Mesendoderm (in vitro differentiated cells): ENCODE results near the gene HOXD4.

ENCODE experiments used
- DNase-seq: peaks from one replicate; pipeline ENCODE4 v3.0.0; 2013
- H2AK5ac ChIP-seq: 2 replicates; pipeline ENCODE4 v1.6.1; 2013; ENCODE audit warnings: low read length, inconsistent platforms
- H2BK120ac ChIP-seq: 2 replicates; pipeline ENCODE4 v1.6.1; 2013; ENCODE audit warnings: low read depth, mild to moderate bottlenecking, low read length, moderate library complexity, mixed read lengths
- H2BK15ac ChIP-seq: replicated peaks from 2 replicates; pipeline ENCODE4 v1.6.1; 2013; ENCODE audit warnings: low read depth, mild to moderate bottlenecking, moderate library complexity
- H2BK5ac ChIP-seq: 2 replicates; pipeline ENCODE4 v1.6.1; 2013; ENCODE audit warnings: low read length, inconsistent platforms
- H3K18ac ChIP-seq: 2 replicates; pipeline ENCODE4 v1.6.1; 2013; ENCODE audit warnings: mild to moderate bottlenecking, low read length, mixed read lengths
- H3K23ac ChIP-seq: one replicate; pipeline ENCODE4 v1.6.1; 2013; ENCODE audit warnings: low read length
- H3K27ac ChIP-seq: 2 replicates; pipeline ENCODE4 v1.5.1; 2013; ENCODE audit warnings: low read depth, mild to moderate bottlenecking, inconsistent platforms, low read length, moderate library complexity
- H3K27me3 ChIP-seq: 2 replicates; pipeline ENCODE4 v1.6.1; 2013; ENCODE audit warnings: low read length, control low read depth, mild to moderate bottlenecking, inconsistent platforms; ENCODE audit not compliant: insufficient read depth, poor library complexity
- H3K36me3 ChIP-seq: 2 replicates; pipeline ENCODE4 v1.6.1; 2013; ENCODE audit warnings: low read length, inconsistent platforms; ENCODE audit not compliant: control insufficient read depth, insufficient read depth
- H3K4ac ChIP-seq: one replicate; pipeline ENCODE4 v1.6.1; 2013; ENCODE audit warnings: low read depth, mild to moderate bottlenecking, low read length, moderate library complexity
- H3K4me1 ChIP-seq: 2 replicates; pipeline ENCODE4 v1.6.1; 2013; ENCODE audit warnings: low read depth, low read length, inconsistent platforms; ENCODE audit not compliant: control insufficient read depth
- H3K4me2 ChIP-seq: 2 replicates; pipeline ENCODE4 v1.6.1; 2013; ENCODE audit warnings: low read length
- H3K4me3 ChIP-seq: 2 replicates; pipeline ENCODE4 v1.5.1; 2013; ENCODE audit warnings: mild to moderate bottlenecking, low read length
- H3K56ac ChIP-seq: one replicate; pipeline ENCODE4 v1.6.1; 2013; ENCODE audit warnings: low read length
- H3K79me1 ChIP-seq: 2 replicates; pipeline ENCODE4 v1.6.1; 2013; ENCODE audit warnings: low read length, inconsistent platforms
- H3K79me2 ChIP-seq: 2 replicates; pipeline ENCODE4 v1.6.1; 2013; ENCODE audit warnings: mild to moderate bottlenecking, low read length; ENCODE audit not compliant: control insufficient read depth, insufficient read depth
- H3K9ac ChIP-seq: 2 replicates; pipeline ENCODE4 v1.6.1; 2013; ENCODE audit warnings: low read length, inconsistent platforms
- H4K5ac ChIP-seq: one replicate; pipeline ENCODE4 v1.6.1; 2013; ENCODE audit warnings: low read length
- H4K8ac ChIP-seq: one replicate; pipeline ENCODE4 v1.6.1; 2013; ENCODE audit warnings: low read depth, mild to moderate bottlenecking, control low read depth, low read length, moderate library complexity
- WGBS: extraction: QIAGEN DNeasy Blood & Tissue Kit; methylation state at CpG from one replicate; pipeline ENCODE4 v1.1.7; 2013; ENCODE audit warnings: low lambda C conversion rate, missing lambda C conversion rate; ENCODE audit not compliant: insufficient coverage; ENCODE audit errors: extremely low coverage; 5-methylcytosine and 5-hydroxymethylcytosine counted together

The HOXD4 gene

DNA sequence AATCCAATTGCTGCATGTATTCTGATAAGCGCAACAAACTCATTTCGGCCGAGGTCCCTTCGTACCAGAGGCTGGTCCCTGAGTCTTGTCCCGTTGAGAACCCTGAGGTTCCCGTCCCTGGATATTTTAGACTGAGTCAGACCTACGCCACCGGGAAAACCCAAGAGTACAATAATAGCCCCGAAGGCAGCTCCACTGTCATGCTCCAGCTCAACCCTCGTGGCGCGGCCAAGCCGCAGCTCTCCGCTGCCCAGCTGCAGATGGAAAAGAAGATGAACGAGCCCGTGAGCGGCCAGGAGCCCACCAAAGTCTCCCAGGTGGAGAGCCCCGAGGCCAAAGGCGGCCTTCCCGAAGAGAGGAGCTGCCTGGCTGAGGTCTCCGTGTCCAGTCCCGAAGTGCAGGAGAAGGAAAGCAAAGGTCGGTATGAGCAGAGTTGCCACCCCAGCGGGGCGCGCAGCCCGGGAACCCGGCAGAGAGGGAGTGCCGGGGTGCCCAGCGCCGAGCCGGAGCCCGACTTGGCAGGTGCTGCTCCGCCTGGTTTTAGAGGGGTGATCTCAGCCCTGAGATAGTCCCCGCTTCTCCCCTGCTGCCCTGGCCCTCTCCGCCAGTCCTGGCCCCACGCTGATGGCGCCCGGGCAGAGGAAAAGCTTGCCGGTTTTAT is 34.1 kb upstream of the HOXD4 start:
- H3K4ac ChIP-seq = no peak overlapping the region
- no peaks in the 10 kb centered on the region for H3K36me3 ChIP-seq
- no peak overlapping the region for H2BK120ac ChIP-seq
- peaks cover 92% of the 10 kb centered on the region for H3K27me3 ChIP-seq
- H3K4me2 ChIP-seq = no peak overlapping the region
- H2AK5ac ChIP-seq = no peak overlapping the region
- no peak overlapping the region for H3K27ac ChIP-seq
- no peak overlapping the region for H4K5ac ChIP-seq
- H3K9ac ChIP-seq = no peak overlapping the region
- H3K79me2 ChIP-seq = no peaks in the 10 kb centered on the region
- no peak overlapping the region for H3K18ac ChIP-seq
- no peak overlapping the region for H2BK5ac ChIP-seq
- DNase-seq = no peak
- peak overlapping the region; percentile 3 for H3K4me3 ChIP-seq
- H4K8ac ChIP-seq = no peak overlapping the region
- H3K56ac ChIP-seq = no peak overlapping the region
- WGBS = no CpG with 5 or more reads among the region's 40 CpGs
- H3K4me1 ChIP-seq = no peaks in the 10 kb centered on the region
- no peak overlapping the region for H3K23ac ChIP-seq
- H2BK15ac ChIP-seq = no peak overlapping the region
- no peaks in the 10 kb centered on the region for H3K79me1 ChIP-seq

DNA sequence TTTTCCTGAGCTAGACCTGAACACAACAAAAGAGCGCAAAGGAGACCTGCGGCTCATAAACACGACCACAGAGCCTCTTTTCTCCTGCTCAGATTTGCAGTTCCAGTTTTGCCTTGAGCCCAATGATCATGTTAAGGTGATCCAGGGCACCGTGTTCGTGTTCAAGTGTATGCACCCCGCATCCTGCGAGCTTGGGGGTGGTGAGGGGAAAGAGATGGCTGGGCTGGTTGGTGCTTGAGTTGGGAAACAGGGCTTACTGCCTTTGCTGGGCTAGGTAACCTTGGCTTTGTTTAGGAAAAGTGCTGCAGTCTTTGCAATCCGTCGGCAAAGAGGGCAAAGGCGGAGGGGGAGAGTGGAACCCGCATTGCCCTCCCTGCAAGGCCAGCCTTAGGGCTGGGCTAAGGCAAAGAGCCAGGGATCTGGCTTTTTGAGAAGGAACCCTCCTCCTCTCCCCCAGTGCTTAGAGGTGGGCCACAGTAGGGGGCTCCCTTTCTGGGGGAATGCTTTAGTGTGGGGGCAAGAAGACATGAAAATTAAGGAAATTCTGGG is 33.5 kb upstream of the HOXD4 start:
- H3K79me1 ChIP-seq = no peaks in the 10 kb centered on the region
- no peaks in the 10 kb centered on the region for H3K79me2 ChIP-seq
- H2BK15ac ChIP-seq = no peak overlapping the region
- DNase-seq = no peak
- no peak overlapping the region for H3K4ac ChIP-seq
- H2BK5ac ChIP-seq = no peak overlapping the region
- H3K4me2 ChIP-seq = no peak overlapping the region
- no peak overlapping the region for H3K27ac ChIP-seq
- peaks cover 91% of the 10 kb centered on the region for H3K27me3 ChIP-seq
- H3K9ac ChIP-seq = no peak overlapping the region
- no peak overlapping the region for H2BK120ac ChIP-seq
- H2AK5ac ChIP-seq = no peak overlapping the region
- no CpG with 5 or more reads among the region's 11 CpGs for WGBS
- H3K4me1 ChIP-seq = no peaks in the 10 kb centered on the region
- no peak overlapping the region for H3K23ac ChIP-seq
- no peak overlapping the region for H3K56ac ChIP-seq
- H3K4me3 ChIP-seq = no peak overlapping the region
- no peak overlapping the region for H3K18ac ChIP-seq
- H4K5ac ChIP-seq = no peak overlapping the region
- H4K8ac ChIP-seq = no peak overlapping the region
- no peaks in the 10 kb centered on the region for H3K36me3 ChIP-seq

DNA sequence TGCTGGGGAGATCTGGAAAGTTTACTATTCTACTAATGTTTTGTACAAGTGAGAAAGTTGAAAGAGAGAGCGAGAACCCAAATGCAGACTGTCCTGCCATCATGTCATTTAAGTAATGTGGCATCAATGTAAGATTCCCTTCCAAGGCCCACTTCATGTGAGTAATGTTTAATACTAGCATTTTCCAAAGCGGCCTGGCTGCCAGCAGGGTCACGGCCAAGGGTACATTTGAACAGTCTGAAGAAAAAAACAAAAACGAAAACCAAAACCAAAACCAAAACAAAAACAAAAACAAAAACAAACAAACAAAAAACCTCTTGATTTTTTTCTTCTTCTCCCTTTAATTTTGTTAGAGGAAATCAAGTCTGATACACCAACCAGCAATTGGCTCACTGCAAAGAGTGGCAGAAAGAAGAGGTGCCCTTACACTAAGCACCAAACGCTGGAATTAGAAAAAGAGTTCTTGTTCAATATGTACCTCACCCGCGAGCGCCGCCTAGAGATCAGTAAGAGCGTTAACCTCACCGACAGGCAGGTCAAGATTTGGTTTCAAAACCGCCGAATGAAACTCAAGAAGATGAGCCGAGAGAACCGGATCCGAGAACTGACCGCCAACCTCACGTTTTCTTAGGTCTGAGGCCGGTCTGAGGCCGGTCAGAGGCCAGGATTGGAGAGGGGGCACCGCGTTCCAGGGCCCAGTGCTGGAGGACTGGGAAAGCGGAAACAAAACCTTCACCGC is 32.6 kb upstream of the HOXD4 start:
- peak; percentile 84 for DNase-seq
- H3K27me3 ChIP-seq = peaks cover 92% of the 10 kb centered on the region
- H4K5ac ChIP-seq = no peak overlapping the region
- H3K56ac ChIP-seq = no peak overlapping the region
- no peak overlapping the region for H3K4ac ChIP-seq
- no peak overlapping the region for H2BK120ac ChIP-seq
- H2BK15ac ChIP-seq = no peak overlapping the region
- H2BK5ac ChIP-seq = no peak overlapping the region
- no peak overlapping the region for H3K23ac ChIP-seq
- H2AK5ac ChIP-seq = no peak overlapping the region
- no peak overlapping the region for H3K27ac ChIP-seq
- no peak overlapping the region for H4K8ac ChIP-seq
- H3K4me2 ChIP-seq = no peak overlapping the region
- H3K4me1 ChIP-seq = no peaks in the 10 kb centered on the region
- H3K79me2 ChIP-seq = no peaks in the 10 kb centered on the region
- H3K18ac ChIP-seq = no peak overlapping the region
- no peaks in the 10 kb centered on the region for H3K79me1 ChIP-seq
- no peaks in the 10 kb centered on the region for H3K36me3 ChIP-seq
- WGBS = no CpG with 5 or more reads among the region's 24 CpGs
- H3K9ac ChIP-seq = no peak overlapping the region
- H3K4me3 ChIP-seq = no peak overlapping the region

DNA sequence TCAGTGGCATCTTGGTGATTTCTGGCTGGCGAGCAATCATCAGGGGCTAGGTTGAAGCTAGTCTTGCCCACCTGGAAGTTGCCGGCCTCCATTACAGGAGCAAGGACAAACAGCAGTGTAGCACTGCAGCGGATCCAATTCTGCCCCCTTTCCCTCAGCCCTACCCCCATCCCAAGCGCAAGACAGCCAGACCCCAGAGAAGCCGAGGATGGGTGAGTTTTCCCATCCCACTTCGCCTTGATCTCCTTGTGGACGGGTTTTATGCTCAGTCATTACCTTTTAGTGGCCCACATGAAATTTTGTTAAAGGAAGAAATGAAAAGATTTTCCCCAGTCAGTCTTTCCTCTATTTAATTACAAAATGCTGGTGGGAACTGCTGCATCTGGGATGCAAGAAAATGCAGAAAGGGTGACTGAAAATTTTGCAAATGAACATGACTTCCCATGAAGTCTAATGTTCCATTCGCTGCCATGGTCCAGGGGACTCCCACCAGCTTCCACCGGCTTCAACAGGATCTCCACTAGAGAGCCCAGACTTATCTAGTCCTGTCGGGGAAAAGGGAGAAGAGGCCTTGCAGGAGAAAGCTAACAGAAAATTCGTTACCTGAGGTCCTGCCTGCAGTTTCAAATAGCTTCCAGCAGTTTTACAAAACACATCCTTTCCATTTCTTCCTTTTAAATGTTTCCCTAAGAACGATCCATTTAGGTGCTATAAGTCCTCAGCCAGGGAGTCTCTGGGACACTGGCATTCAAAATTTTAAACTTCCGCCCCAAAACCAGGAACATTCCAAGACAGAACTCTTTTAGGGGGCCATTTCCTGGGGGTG is 30.8 kb upstream of the HOXD4 start:
- no peaks in the 10 kb centered on the region for H3K79me1 ChIP-seq
- peaks cover 94% of the 10 kb centered on the region for H3K27me3 ChIP-seq
- H3K4me1 ChIP-seq = no peaks in the 10 kb centered on the region
- H3K36me3 ChIP-seq = no peaks in the 10 kb centered on the region
- no peak overlapping the region for H3K27ac ChIP-seq
- no CpG with 5 or more reads among the region's 13 CpGs for WGBS
- no peak overlapping the region for H3K4ac ChIP-seq
- H2BK120ac ChIP-seq = no peak overlapping the region
- DNase-seq = no peak
- H3K56ac ChIP-seq = no peak overlapping the region
- no peak overlapping the region for H3K4me2 ChIP-seq
- H2AK5ac ChIP-seq = no peak overlapping the region
- H2BK15ac ChIP-seq = no peak overlapping the region
- no peaks in the 10 kb centered on the region for H3K79me2 ChIP-seq
- H3K9ac ChIP-seq = no peak overlapping the region
- no peak overlapping the region for H3K4me3 ChIP-seq
- no peak overlapping the region for H3K18ac ChIP-seq
- H4K8ac ChIP-seq = no peak overlapping the region
- no peak overlapping the region for H2BK5ac ChIP-seq
- H3K23ac ChIP-seq = peak overlapping the region; percentile 73
- H4K5ac ChIP-seq = no peak overlapping the region

DNA sequence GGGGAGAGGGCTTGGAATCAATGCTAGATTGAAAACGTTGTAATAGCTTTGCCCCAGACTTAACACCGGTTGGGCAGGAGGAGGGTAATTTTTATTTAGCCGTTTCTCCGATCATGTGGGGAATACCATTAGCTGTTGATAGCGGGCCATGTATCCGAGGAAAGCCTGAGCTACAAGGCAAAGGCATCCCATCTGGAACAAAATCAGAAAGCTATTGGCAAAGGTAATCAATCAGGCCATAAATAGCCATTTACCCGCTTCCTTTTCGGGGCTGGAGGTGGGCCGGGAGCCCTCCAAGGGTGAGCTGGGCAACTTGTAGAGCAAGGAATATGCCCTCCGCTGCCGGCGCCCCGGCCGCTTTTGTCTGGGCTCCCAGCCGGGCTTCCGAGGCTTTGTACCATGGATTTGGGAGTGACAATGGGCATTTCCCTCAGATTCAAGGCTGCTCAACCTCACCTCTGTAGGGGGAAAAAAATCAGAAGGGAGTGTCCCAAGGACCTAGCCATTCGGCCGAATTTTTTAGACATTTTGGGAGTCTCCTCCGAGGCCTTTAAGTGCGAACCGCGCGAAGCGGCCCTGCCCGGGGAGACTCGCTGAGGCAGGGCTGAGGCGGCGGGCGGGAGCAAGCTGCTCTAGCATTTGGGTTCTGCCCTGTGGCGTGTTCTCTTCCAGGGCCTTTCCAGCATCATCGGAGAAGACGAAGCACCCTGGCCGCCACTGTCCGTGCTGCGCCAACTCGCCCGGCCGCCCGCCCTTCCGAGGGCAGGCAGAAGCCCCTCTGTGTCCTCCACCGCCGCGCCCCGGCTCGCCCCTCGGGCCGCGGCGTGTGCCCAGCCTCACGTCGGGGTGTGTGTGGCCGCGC is 29.9 kb upstream of the HOXD4 start:
- no peak overlapping the region for H4K5ac ChIP-seq
- H3K56ac ChIP-seq = no peak overlapping the region
- no peaks in the 10 kb centered on the region for H3K4me1 ChIP-seq
- no peak overlapping the region for H3K18ac ChIP-seq
- no peaks in the 10 kb centered on the region for H3K79me1 ChIP-seq
- no peak overlapping the region for H3K9ac ChIP-seq
- no peak overlapping the region for H2BK120ac ChIP-seq
- no peak overlapping the region for H3K4me3 ChIP-seq
- no peak for DNase-seq
- no peaks in the 10 kb centered on the region for H3K79me2 ChIP-seq
- H3K27ac ChIP-seq = no peak overlapping the region
- WGBS = no CpG with 5 or more reads among the region's 53 CpGs
- H3K23ac ChIP-seq = no peak overlapping the region
- H2AK5ac ChIP-seq = no peak overlapping the region
- H3K36me3 ChIP-seq = no peaks in the 10 kb centered on the region
- no peak overlapping the region for H3K4ac ChIP-seq
- H2BK5ac ChIP-seq = no peak overlapping the region
- peaks cover 92% of the 10 kb centered on the region for H3K27me3 ChIP-seq
- no peak overlapping the region for H2BK15ac ChIP-seq
- no peak overlapping the region for H3K4me2 ChIP-seq
- no peak overlapping the region for H4K8ac ChIP-seq
